Mesendoderm (in vitro differentiated cells): ENCODE results near the gene PARD3.

ENCODE experiments used
- DNase-seq: peaks from one replicate; pipeline ENCODE4 v3.0.0; 2013
- H2AK5ac ChIP-seq: 2 replicates; pipeline ENCODE4 v1.6.1; 2013; ENCODE audit warnings: low read length, inconsistent platforms
- H2BK120ac ChIP-seq: 2 replicates; pipeline ENCODE4 v1.6.1; 2013; ENCODE audit warnings: low read depth, mild to moderate bottlenecking, low read length, moderate library complexity, mixed read lengths
- H2BK15ac ChIP-seq: replicated peaks from 2 replicates; pipeline ENCODE4 v1.6.1; 2013; ENCODE audit warnings: low read depth, mild to moderate bottlenecking, moderate library complexity
- H2BK5ac ChIP-seq: 2 replicates; pipeline ENCODE4 v1.6.1; 2013; ENCODE audit warnings: low read length, inconsistent platforms
- H3K18ac ChIP-seq: 2 replicates; pipeline ENCODE4 v1.6.1; 2013; ENCODE audit warnings: mild to moderate bottlenecking, low read length, mixed read lengths
- H3K23ac ChIP-seq: one replicate; pipeline ENCODE4 v1.6.1; 2013; ENCODE audit warnings: low read length
- H3K27ac ChIP-seq: 2 replicates; pipeline ENCODE4 v1.5.1; 2013; ENCODE audit warnings: low read depth, mild to moderate bottlenecking, inconsistent platforms, low read length, moderate library complexity
- H3K27me3 ChIP-seq: 2 replicates; pipeline ENCODE4 v1.6.1; 2013; ENCODE audit warnings: low read length, control low read depth, mild to moderate bottlenecking, inconsistent platforms; ENCODE audit not compliant: insufficient read depth, poor library complexity
- H3K36me3 ChIP-seq: 2 replicates; pipeline ENCODE4 v1.6.1; 2013; ENCODE audit warnings: low read length, inconsistent platforms; ENCODE audit not compliant: control insufficient read depth, insufficient read depth
- H3K4ac ChIP-seq: one replicate; pipeline ENCODE4 v1.6.1; 2013; ENCODE audit warnings: low read depth, mild to moderate bottlenecking, low read length, moderate library complexity
- H3K4me1 ChIP-seq: 2 replicates; pipeline ENCODE4 v1.6.1; 2013; ENCODE audit warnings: low read depth, low read length, inconsistent platforms; ENCODE audit not compliant: control insufficient read depth
- H3K4me2 ChIP-seq: 2 replicates; pipeline ENCODE4 v1.6.1; 2013; ENCODE audit warnings: low read length
- H3K4me3 ChIP-seq: 2 replicates; pipeline ENCODE4 v1.5.1; 2013; ENCODE audit warnings: mild to moderate bottlenecking, low read length
- H3K56ac ChIP-seq: one replicate; pipeline ENCODE4 v1.6.1; 2013; ENCODE audit warnings: low read length
- H3K79me1 ChIP-seq: 2 replicates; pipeline ENCODE4 v1.6.1; 2013; ENCODE audit warnings: low read length, inconsistent platforms
- H3K79me2 ChIP-seq: 2 replicates; pipeline ENCODE4 v1.6.1; 2013; ENCODE audit warnings: mild to moderate bottlenecking, low read length; ENCODE audit not compliant: control insufficient read depth, insufficient read depth
- H3K9ac ChIP-seq: 2 replicates; pipeline ENCODE4 v1.6.1; 2013; ENCODE audit warnings: low read length, inconsistent platforms
- H4K5ac ChIP-seq: one replicate; pipeline ENCODE4 v1.6.1; 2013; ENCODE audit warnings: low read length
- H4K8ac ChIP-seq: one replicate; pipeline ENCODE4 v1.6.1; 2013; ENCODE audit warnings: low read depth, mild to moderate bottlenecking, control low read depth, low read length, moderate library complexity
- whole genome bisulfite sequencing: extraction: QIAGEN DNeasy Blood & Tissue Kit; methylation state at CpG from one replicate; pipeline ENCODE4 v1.1.7; 2013; ENCODE audit warnings: low lambda C conversion rate, missing lambda C conversion rate; ENCODE audit not compliant: insufficient coverage; ENCODE audit errors: extremely low coverage; 5-methylcytosine and 5-hydroxymethylcytosine counted together

The PARD3 gene

DNA sequence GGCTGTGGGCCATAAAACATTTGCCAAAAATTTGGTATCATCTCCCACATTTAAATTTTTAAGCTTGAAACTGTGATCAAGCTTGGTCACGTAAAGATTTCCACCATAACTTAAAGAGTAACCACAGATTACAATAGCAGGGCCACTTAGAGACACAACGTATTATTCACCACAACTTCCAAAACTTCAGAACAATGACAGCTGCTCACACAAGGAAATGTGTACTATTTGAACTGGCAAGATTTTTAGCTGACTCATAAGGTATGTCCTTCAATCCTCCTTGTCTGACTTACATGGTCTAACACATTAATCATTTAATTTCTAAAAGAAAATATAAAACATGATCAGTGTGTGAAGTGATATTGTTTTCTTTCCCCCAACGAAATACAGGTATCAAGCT is 234.5 kb downstream of the PARD3 start:
- no peak overlapping the region for H3K4me3 ChIP-seq

DNA sequence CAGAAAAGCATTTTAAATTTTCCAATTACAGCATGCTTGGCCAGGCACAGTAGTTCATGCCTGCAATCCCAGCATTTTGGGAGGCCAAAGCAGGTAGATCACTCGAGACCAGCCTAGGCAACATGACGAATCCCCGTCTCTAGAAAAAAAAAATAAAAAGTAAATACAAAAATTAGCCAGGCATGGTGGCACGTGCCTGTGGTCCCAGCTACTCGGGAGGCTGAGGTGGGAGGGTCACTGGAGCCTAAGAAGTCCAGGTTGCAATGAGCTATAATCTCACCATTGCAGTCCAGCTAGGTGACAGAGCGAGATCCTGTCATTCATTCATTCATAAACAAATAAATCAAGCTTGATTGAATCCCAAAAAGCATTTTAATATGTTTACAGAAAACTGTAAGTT is 234.9 kb downstream of the PARD3 start:
- H3K4me1 ChIP-seq = peaks cover 5% of the 10 kb centered on the region
- no peak overlapping the region for H3K4me3 ChIP-seq
- H3K27ac ChIP-seq = no peak overlapping the region
- H4K8ac ChIP-seq = no peak overlapping the region
- no peak overlapping the region for H2AK5ac ChIP-seq
- H3K9ac ChIP-seq = no peak overlapping the region
- H2BK5ac ChIP-seq = no peak overlapping the region
- peaks cover 3% of the 10 kb centered on the region for H3K79me2 ChIP-seq
- no peak overlapping the region for H3K56ac ChIP-seq
- no peak overlapping the region for H3K4me2 ChIP-seq
- no peak overlapping the region for H3K23ac ChIP-seq
- no peak overlapping the region for H4K5ac ChIP-seq
- H3K79me1 ChIP-seq = peaks cover 9% of the 10 kb centered on the region
- no peak overlapping the region for H2BK120ac ChIP-seq
- no peak overlapping the region for H3K18ac ChIP-seq
- no CpG with 5 or more reads among the region's 6 CpGs for WGBS
- no peak overlapping the region for H3K4ac ChIP-seq
- no peaks in the 10 kb centered on the region for H3K27me3 ChIP-seq
- no peak for DNase-seq
- no peak overlapping the region for H2BK15ac ChIP-seq
- no peaks in the 10 kb centered on the region for H3K36me3 ChIP-seq

More for the DNA sequence above, 234.5 kb downstream of the PARD3 start:
- H2BK120ac ChIP-seq = no peak overlapping the region
- no peak overlapping the region for H4K5ac ChIP-seq
- H3K23ac ChIP-seq = no peak overlapping the region
- peaks cover 5% of the 10 kb centered on the region for H3K4me1 ChIP-seq
- H3K27me3 ChIP-seq = no peaks in the 10 kb centered on the region
- H3K27ac ChIP-seq = no peak overlapping the region
- H4K8ac ChIP-seq = no peak overlapping the region
- no peak overlapping the region for H3K4ac ChIP-seq
- no peak for DNase-seq
- H3K36me3 ChIP-seq = no peaks in the 10 kb centered on the region
- H3K4me2 ChIP-seq = no peak overlapping the region
- no peak overlapping the region for H3K9ac ChIP-seq
- H2BK5ac ChIP-seq = no peak overlapping the region
- H2BK15ac ChIP-seq = no peak overlapping the region
- peaks cover 3% of the 10 kb centered on the region for H3K79me2 ChIP-seq
- H3K79me1 ChIP-seq = peaks cover 9% of the 10 kb centered on the region
- H3K56ac ChIP-seq = no peak overlapping the region
- no CpG with 5 or more reads among the region's 3 CpGs for WGBS
- no peak overlapping the region for H2AK5ac ChIP-seq
- H3K18ac ChIP-seq = no peak overlapping the region

DNA sequence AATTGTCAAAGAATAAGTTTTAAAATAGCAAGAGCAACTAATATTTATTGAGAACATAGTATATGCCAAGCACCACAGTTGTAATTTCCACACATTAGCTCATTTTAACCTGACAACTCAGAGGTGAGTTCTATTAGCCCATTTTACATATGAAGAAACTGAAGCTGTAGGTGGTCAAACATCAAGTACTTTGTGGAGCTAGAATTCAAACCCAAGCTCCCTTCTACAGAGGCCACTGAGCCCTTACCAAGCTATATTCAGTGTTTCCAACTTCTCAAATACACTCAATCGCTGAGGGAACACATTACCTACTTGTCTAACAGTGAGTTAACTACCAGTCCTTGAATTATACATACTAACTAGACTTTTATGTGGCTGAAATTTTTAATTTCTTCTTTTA is 236.6 kb downstream of the PARD3 start:
- Histone ChIP-seq H3K23ac (no peak overlapping the region), H2BK5ac (no peak overlapping the region), H3K9ac (no peak overlapping the region), H3K4me1 (peaks cover 5% of the 10 kb centered on the region), H2AK5ac (no peak overlapping the region), H3K4ac (no peak overlapping the region), H3K79me1 (peaks cover 9% of the 10 kb centered on the region), H4K5ac (no peak overlapping the region), H3K56ac (no peak overlapping the region), H3K27ac (no peak overlapping the region), H3K79me2 (peaks cover 3% of the 10 kb centered on the region), H3K36me3 (no peaks in the 10 kb centered on the region), H2BK120ac (no peak overlapping the region), H3K18ac (no peak overlapping the region), H3K4me3 (no peak overlapping the region), H2BK15ac (peak overlapping the region; percentile 7), H3K4me2 (no peak overlapping the region), H3K27me3 (no peaks in the 10 kb centered on the region), H4K8ac (no peak overlapping the region)
- no peak for DNase-seq
- no CpG with 5 or more reads among the region's 1 CpG for WGBS

DNA sequence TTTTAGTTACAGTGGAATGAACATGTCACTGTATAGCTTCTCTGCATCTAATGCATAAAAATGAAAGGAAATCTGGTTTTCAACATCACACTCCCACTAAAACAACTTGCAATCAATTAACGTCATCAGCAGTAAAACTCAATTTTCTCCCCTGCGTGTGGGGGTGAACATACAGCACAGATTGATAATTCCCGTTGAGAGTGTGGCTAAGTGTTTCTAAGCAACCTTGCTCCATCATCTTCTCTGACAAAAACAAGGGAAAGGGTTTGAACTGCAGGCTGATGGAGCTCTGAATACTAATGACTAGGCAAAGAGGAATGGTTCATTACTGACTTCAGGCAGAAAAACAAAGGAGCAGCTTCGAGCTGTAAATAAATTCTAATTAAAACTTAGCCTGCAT is 238.3 kb downstream of the PARD3 start:
- no peak overlapping the region for H3K9ac ChIP-seq
- H3K18ac ChIP-seq = peak overlapping the region; percentile 87
- WGBS = no CpG with 5 or more reads among the region's 4 CpGs
- no peak overlapping the region for H3K56ac ChIP-seq
- no peak overlapping the region for H3K4ac ChIP-seq
- no peak overlapping the region for H3K23ac ChIP-seq
- peaks cover 9% of the 10 kb centered on the region for H3K79me1 ChIP-seq
- no peaks in the 10 kb centered on the region for H3K27me3 ChIP-seq
- H3K4me2 ChIP-seq = no peak overlapping the region
- H4K8ac ChIP-seq = no peak overlapping the region
- H3K27ac ChIP-seq = no peak overlapping the region
- H3K79me2 ChIP-seq = peaks cover 3% of the 10 kb centered on the region
- no peak overlapping the region for H3K4me3 ChIP-seq
- H2BK15ac ChIP-seq = no peak overlapping the region
- H2BK120ac ChIP-seq = no peak overlapping the region
- DNase-seq = peak; percentile 19
- H3K36me3 ChIP-seq = no peaks in the 10 kb centered on the region
- peaks cover 6% of the 10 kb centered on the region for H3K4me1 ChIP-seq
- H2AK5ac ChIP-seq = no peak overlapping the region
- no peak overlapping the region for H4K5ac ChIP-seq
- no peak overlapping the region for H2BK5ac ChIP-seq

DNA sequence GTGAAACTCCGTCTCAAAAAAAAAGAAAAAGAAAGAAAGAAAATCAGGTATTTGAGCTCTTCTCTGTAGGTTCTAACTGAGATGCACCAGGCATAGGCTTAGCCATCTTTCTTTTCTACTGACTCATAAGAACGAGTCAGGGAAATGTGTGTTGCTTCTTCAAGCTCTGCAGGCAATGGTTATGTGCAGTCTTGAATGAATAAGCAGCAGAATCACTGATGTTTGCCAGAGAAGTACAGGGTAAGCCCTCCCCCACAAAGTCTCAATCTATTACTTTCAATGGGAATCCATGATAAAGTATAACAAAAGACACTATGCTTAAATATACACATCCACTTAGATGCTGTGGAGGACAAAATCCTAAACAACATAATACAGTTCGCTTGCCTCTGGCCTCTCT is 239.2 kb downstream of the PARD3 start:
- H3K27ac ChIP-seq = no peak overlapping the region
- no peak overlapping the region for H4K8ac ChIP-seq
- H3K79me2 ChIP-seq = peaks cover 4% of the 10 kb centered on the region
- H2BK120ac ChIP-seq = no peak overlapping the region
- no peak overlapping the region for H3K18ac ChIP-seq
- no peak overlapping the region for H3K4me3 ChIP-seq
- peaks cover 6% of the 10 kb centered on the region for H3K4me1 ChIP-seq
- H4K5ac ChIP-seq = no peak overlapping the region
- H3K36me3 ChIP-seq = no peaks in the 10 kb centered on the region
- H3K4me2 ChIP-seq = no peak overlapping the region
- WGBS = no CpG with 5 or more reads among the region's 3 CpGs
- H3K23ac ChIP-seq = no peak overlapping the region
- H2AK5ac ChIP-seq = no peak overlapping the region
- no peak overlapping the region for H2BK5ac ChIP-seq
- no peak for DNase-seq
- H3K9ac ChIP-seq = no peak overlapping the region
- peaks cover 7% of the 10 kb centered on the region for H3K79me1 ChIP-seq
- no peak overlapping the region for H3K56ac ChIP-seq
- no peak overlapping the region for H3K4ac ChIP-seq
- no peak overlapping the region for H2BK15ac ChIP-seq
- H3K27me3 ChIP-seq = no peaks in the 10 kb centered on the region

DNA sequence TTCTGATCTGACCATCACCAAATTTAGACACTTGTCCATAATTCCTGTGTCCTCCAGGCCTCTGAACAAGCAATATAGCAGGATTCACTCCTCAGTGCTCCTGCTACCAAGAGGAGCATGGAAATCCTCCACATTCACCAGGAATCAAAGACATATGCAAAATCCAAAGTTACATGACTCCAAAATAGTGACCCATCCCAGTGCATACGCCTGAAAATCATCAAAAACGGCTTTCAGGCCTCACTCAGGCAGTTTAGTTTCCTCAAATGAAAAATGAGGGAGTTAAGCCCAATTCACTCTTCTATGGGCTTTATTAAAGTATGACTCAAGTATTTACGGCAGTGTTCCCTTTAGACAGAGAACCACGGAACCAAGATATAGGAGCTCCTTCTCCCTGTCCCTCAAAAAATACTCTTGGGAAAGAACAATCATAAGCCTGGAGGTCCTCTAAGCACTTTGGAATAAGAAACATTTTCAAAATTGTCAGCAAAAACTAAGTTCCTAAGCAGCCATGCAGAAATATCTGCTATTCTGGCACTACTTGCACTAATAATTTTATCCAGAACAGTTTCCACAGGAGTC is 240.7 kb downstream of the PARD3 start:
- Histone ChIP-seq H3K4me1 (peaks cover 6% of the 10 kb centered on the region), H3K4me2 (no peak overlapping the region), H2BK120ac (no peak overlapping the region), H3K4ac (no peak overlapping the region), H3K9ac (no peak overlapping the region), H3K23ac (no peak overlapping the region), H3K79me2 (peaks cover 7% of the 10 kb centered on the region), H4K5ac (no peak overlapping the region), H2AK5ac (no peak overlapping the region), H3K36me3 (no peaks in the 10 kb centered on the region), H4K8ac (no peak overlapping the region), H3K4me3 (no peak overlapping the region), H3K79me1 (peaks cover 6% of the 10 kb centered on the region), H3K56ac (no peak overlapping the region), H2BK5ac (no peak overlapping the region), H3K18ac (peak overlapping the region; percentile 39), H3K27me3 (no peaks in the 10 kb centered on the region), H3K27ac (no peak overlapping the region), H2BK15ac (no peak overlapping the region)
- WGBS = no CpG with 5 or more reads among the region's 4 CpGs
- no peak for DNase-seq
